ENCODE results near the gene KRTAP12-2.

KRTAP12-2 gene

GRCh38 chr21:44708866-44709425, 42.2 kb upstream of the KRTAP12-2 start:
- DNase-seq (ENCODE audit: low read depth), result no peak
- H3K9ac ChIP-seq (ENCODE audit: low read length), result no peak overlapping the region
- no peaks in the 10 kb centered on the region for H3K36me3 ChIP-seq (ENCODE audit: control insufficient read depth, insufficient read depth, low read length, severe bottlenecking)
- H3K9me3 ChIP-seq (ENCODE audit: control insufficient read depth, low read length), result no peaks in the 10 kb centered on the region
- no peak overlapping the region for H3K4me3 ChIP-seq (ENCODE audit: low read length)
- H3K27me3 ChIP-seq (replicated peaks; ENCODE audit: control insufficient read depth, insufficient read depth, low read length), result peaks cover 75% of the 10 kb centered on the region
- H3K4me1 ChIP-seq (ENCODE audit: control insufficient read depth, insufficient read depth, low read length), result no peaks in the 10 kb centered on the region

GRCh38 chr21:44708213-44708865, 41.6 kb upstream of the KRTAP12-2 start:
- H3K4me1 ChIP-seq (ENCODE audit: control insufficient read depth, insufficient read depth, low read length), result no peaks in the 10 kb centered on the region
- H3K9me3 ChIP-seq (ENCODE audit: control insufficient read depth, low read length), result no peaks in the 10 kb centered on the region
- no peak overlapping the region for H3K4me3 ChIP-seq (ENCODE audit: low read length)
- H3K36me3 ChIP-seq (ENCODE audit: control insufficient read depth, insufficient read depth, low read length, severe bottlenecking), result no peaks in the 10 kb centered on the region
- no peak for DNase-seq (ENCODE audit: low read depth)
- no peak overlapping the region for H3K9ac ChIP-seq (ENCODE audit: low read length)
- H3K27me3 ChIP-seq (replicated peaks; ENCODE audit: control insufficient read depth, insufficient read depth, low read length), result peaks cover 75% of the 10 kb centered on the region

GRCh38 chr21:44706706-44707581, 40.2 kb upstream of the KRTAP12-2 start:
- Histone ChIP-seq H3K36me3 (ENCODE audit: control insufficient read depth, insufficient read depth, low read length, severe bottlenecking) (no peaks in the 10 kb centered on the region), H3K9me3 (ENCODE audit: control insufficient read depth, low read length) (no peaks in the 10 kb centered on the region), H3K4me1 (ENCODE audit: control insufficient read depth, insufficient read depth, low read length) (no peaks in the 10 kb centered on the region), H3K4me3 (ENCODE audit: low read length) (no peak overlapping the region), H3K9ac (ENCODE audit: low read length) (no peak overlapping the region), H3K27me3 (replicated peaks; ENCODE audit: control insufficient read depth, insufficient read depth, low read length) (peaks cover 75% of the 10 kb centered on the region)
- DNase-seq (ENCODE audit: low read depth), result no peak

- no peak for DNase-seq (ENCODE audit: low read depth)
- Histone ChIP-seq H3K4me1 (ENCODE audit: control insufficient read depth, insufficient read depth, low read length) (no peaks in the 10 kb centered on the region), H3K36me3 (ENCODE audit: control insufficient read depth, insufficient read depth, low read length, severe bottlenecking) (no peaks in the 10 kb centered on the region), H3K27me3 (replicated peaks; ENCODE audit: control insufficient read depth, insufficient read depth, low read length) (peaks cover 75% of the 10 kb centered on the region), H3K9me3 (ENCODE audit: control insufficient read depth, low read length) (no peaks in the 10 kb centered on the region), H3K9ac (ENCODE audit: low read length) (no peak overlapping the region), H3K4me3 (ENCODE audit: low read length) (no peak overlapping the region)
These were observed 39.4 kb upstream of the KRTAP12-2 start for GRCh38 chr21:44706026-44706705.

- DNase-seq (ENCODE audit: low read depth), result no peak
- H3K4me3 ChIP-seq (ENCODE audit: low read length), result no peak overlapping the region
- H3K9ac ChIP-seq (ENCODE audit: low read length), result no peak overlapping the region
- H3K36me3 ChIP-seq (ENCODE audit: control insufficient read depth, insufficient read depth, low read length, severe bottlenecking), result no peaks in the 10 kb centered on the region
- H3K4me1 ChIP-seq (ENCODE audit: control insufficient read depth, insufficient read depth, low read length), result no peaks in the 10 kb centered on the region
- no peaks in the 10 kb centered on the region for H3K9me3 ChIP-seq (ENCODE audit: control insufficient read depth, low read length)
- H3K27me3 ChIP-seq (replicated peaks; ENCODE audit: control insufficient read depth, insufficient read depth, low read length), result peaks cover 78% of the 10 kb centered on the region
These were observed 37.9 kb upstream of the KRTAP12-2 start for GRCh38 chr21:44704636-44705001.

GRCh38 chr21:44703731-44704635, 37.3 kb upstream of the KRTAP12-2 start:
- Histone ChIP-seq H3K27me3 (replicated peaks; ENCODE audit: control insufficient read depth, insufficient read depth, low read length) (peaks cover 77% of the 10 kb centered on the region), H3K9ac (ENCODE audit: low read length) (no peak overlapping the region), H3K4me1 (ENCODE audit: control insufficient read depth, insufficient read depth, low read length) (no peaks in the 10 kb centered on the region), H3K36me3 (ENCODE audit: control insufficient read depth, insufficient read depth, low read length, severe bottlenecking) (no peaks in the 10 kb centered on the region), H3K9me3 (ENCODE audit: control insufficient read depth, low read length) (no peaks in the 10 kb centered on the region), H3K4me3 (ENCODE audit: low read length) (no peak overlapping the region)
- no peak for DNase-seq (ENCODE audit: low read depth)

- Histone ChIP-seq H3K36me3 (ENCODE audit: control insufficient read depth, insufficient read depth, low read length, severe bottlenecking) (no peaks in the 10 kb centered on the region), H3K9ac (ENCODE audit: low read length) (no peak overlapping the region), H3K4me3 (ENCODE audit: low read length) (no peak overlapping the region), H3K4me1 (ENCODE audit: control insufficient read depth, insufficient read depth, low read length) (no peaks in the 10 kb centered on the region), H3K27me3 (replicated peaks; ENCODE audit: control insufficient read depth, insufficient read depth, low read length) (peaks cover 70% of the 10 kb centered on the region), H3K9me3 (ENCODE audit: control insufficient read depth, low read length) (no peaks in the 10 kb centered on the region)
- DNase-seq (ENCODE audit: low read depth), result no peak
These were observed 36.4 kb upstream of the KRTAP12-2 start for GRCh38 chr21:44702973-44703730.

GRCh38 chr21:44702111-44702972, 35.6 kb upstream of the KRTAP12-2 start:
- Histone ChIP-seq H3K27me3 (replicated peaks; ENCODE audit: control insufficient read depth, insufficient read depth, low read length) (peaks cover 64% of the 10 kb centered on the region), H3K4me1 (ENCODE audit: control insufficient read depth, insufficient read depth, low read length) (no peaks in the 10 kb centered on the region), H3K4me3 (ENCODE audit: low read length) (no peak overlapping the region), H3K9me3 (ENCODE audit: control insufficient read depth, low read length) (no peaks in the 10 kb centered on the region), H3K36me3 (ENCODE audit: control insufficient read depth, insufficient read depth, low read length, severe bottlenecking) (no peaks in the 10 kb centered on the region), H3K9ac (ENCODE audit: low read length) (no peak overlapping the region)
- DNase-seq (ENCODE audit: low read depth), result no peak

GRCh38 chr21:44701541-44701940, 34.8 kb upstream of the KRTAP12-2 start:
- Histone ChIP-seq H3K9ac (ENCODE audit: low read length) (no peak overlapping the region), H3K9me3 (ENCODE audit: control insufficient read depth, low read length) (no peaks in the 10 kb centered on the region), H3K27me3 (replicated peaks; ENCODE audit: control insufficient read depth, insufficient read depth, low read length) (peaks cover 64% of the 10 kb centered on the region), H3K4me3 (ENCODE audit: low read length) (no peak overlapping the region), H3K36me3 (ENCODE audit: control insufficient read depth, insufficient read depth, low read length, severe bottlenecking) (no peaks in the 10 kb centered on the region), H3K4me1 (ENCODE audit: control insufficient read depth, insufficient read depth, low read length) (no peaks in the 10 kb centered on the region)
- no peak for DNase-seq (ENCODE audit: low read depth)
